H9 (cell line): ENCODE measurements around the gene ROR1. TPM values are rescaled to one million over a fixed set of nuclear protein-coding genes. Genes with fewer than 3 reads are reported as not detected.

Source experiments
- DNase-seq: peaks from one replicate; pipeline ENCODE4 v3.0.0-alpha.2; 2017
- H2AFZ ChIP-seq: one replicate; pipeline ENCODE4 v1.6.1; 2013; ENCODE audit warnings: mild to moderate bottlenecking, low read length, control low read depth, moderate library complexity
- H2AK5ac ChIP-seq: 2 replicates; pipeline ENCODE4 v1.6.1; 2013; ENCODE audit warnings: low read length, control low read depth, mixed read lengths; ENCODE audit not compliant: insufficient read length
- H2BK120ac ChIP-seq: one replicate; pipeline ENCODE4 v1.6.1; 2013; ENCODE audit warnings: low read depth, mild to moderate bottlenecking, low read length, control low read depth, inconsistent platforms; ENCODE audit not compliant: poor library complexity, severe bottlenecking
- H2BK12ac ChIP-seq: 2 replicates; pipeline ENCODE4 v1.6.1; 2013; ENCODE audit warnings: low read length, control low read depth, mixed read lengths, low read depth; ENCODE audit not compliant: insufficient read length
- H2BK15ac ChIP-seq: 2 replicates; pipeline ENCODE4 v1.6.1; 2013; ENCODE audit warnings: low read depth, low read length, control low read depth
- H2BK20ac ChIP-seq: one replicate; pipeline ENCODE4 v1.6.1; 2013; ENCODE audit warnings: low read depth, mild to moderate bottlenecking, low read length, control low read depth, inconsistent platforms; ENCODE audit not compliant: poor library complexity, severe bottlenecking
- H2BK5ac ChIP-seq: 2 replicates; pipeline ENCODE4 v1.6.1; 2013; ENCODE audit warnings: low read length, control low read depth, mixed read lengths; ENCODE audit not compliant: insufficient read length
- H3K14ac ChIP-seq: 2 replicates; pipeline ENCODE4 v1.6.1; 2013; ENCODE audit warnings: low read length, control low read depth; ENCODE audit not compliant: insufficient read depth
- H3K18ac ChIP-seq: 2 replicates; pipeline ENCODE4 v1.6.1; 2013; ENCODE audit warnings: low read depth, mild to moderate bottlenecking, mixed read lengths, low read length, control low read depth; ENCODE audit not compliant: insufficient read length
- H3K23ac ChIP-seq: 2 replicates; pipeline ENCODE4 v1.6.1; 2013; ENCODE audit warnings: low read length, control low read depth, mixed read lengths, low read depth; ENCODE audit not compliant: insufficient read length
- H3K23me2 ChIP-seq: 2 replicates; pipeline ENCODE4 v1.6.1; 2013; ENCODE audit warnings: low read depth, mild to moderate bottlenecking, mixed read lengths, low read length, control low read depth; ENCODE audit not compliant: insufficient read length, poor library complexity, severe bottlenecking
- H3K27ac ChIP-seq: 2 replicates; pipeline ENCODE4 v1.5.1; 2013; ENCODE audit warnings: low read length, control low read depth, mixed read lengths, low read depth; ENCODE audit not compliant: insufficient read length
- H3K27me3 ChIP-seq: 2 replicates; pipeline ENCODE4 v1.6.1; 2013; ENCODE audit warnings: low read length, control low read depth, inconsistent platforms; ENCODE audit not compliant: insufficient read depth
- H3K4ac ChIP-seq: 2 replicates; pipeline ENCODE4 v1.6.1; 2013; ENCODE audit warnings: low read depth, mild to moderate bottlenecking, control low read depth, inconsistent platforms, low read length, moderate library complexity
- H3K4me1 ChIP-seq: 2 replicates; pipeline ENCODE4 v1.6.1; 2013; ENCODE audit warnings: low read length, control low read depth, inconsistent platforms; ENCODE audit not compliant: insufficient read depth
- H3K4me2 ChIP-seq: 2 replicates; pipeline ENCODE4 v1.6.1; 2013; ENCODE audit warnings: low read length, control low read depth, mixed read lengths; ENCODE audit not compliant: insufficient read length, insufficient read depth
- H3K56ac ChIP-seq: 2 replicates; pipeline ENCODE4 v1.6.1; 2013; ENCODE audit warnings: low read depth, mild to moderate bottlenecking, mixed read lengths, low read length, control low read depth; ENCODE audit not compliant: insufficient read length
- H3K79me1 ChIP-seq: 2 replicates; pipeline ENCODE4 v1.6.1; 2013; ENCODE audit warnings: low read depth, mild to moderate bottlenecking, moderate library complexity, low read length, control low read depth, inconsistent platforms; ENCODE audit not compliant: insufficient read depth, poor library complexity, severe bottlenecking
- H3K79me2 ChIP-seq: 2 replicates; pipeline ENCODE4 v1.6.1; 2013; ENCODE audit warnings: low read length, control low read depth, inconsistent platforms; ENCODE audit not compliant: insufficient read depth
- H3K9ac ChIP-seq: 2 replicates; pipeline ENCODE4 v1.6.1; 2013; ENCODE audit warnings: low read length, control low read depth, mixed read lengths; ENCODE audit not compliant: insufficient read length; ENCODE audit errors: extremely low read depth
- H3K9me3 ChIP-seq: one replicate; pipeline ENCODE4 v1.6.1; 2013; ENCODE audit warnings: low read depth, low read length, inconsistent platforms; ENCODE audit not compliant: control insufficient read depth
- H3T11ph ChIP-seq: one replicate; pipeline ENCODE4 v1.6.1; 2013; ENCODE audit warnings: mild to moderate bottlenecking, low read length, control low read depth, inconsistent platforms
- H4K20me1 ChIP-seq: one replicate; pipeline ENCODE4 v1.6.1; 2013; ENCODE audit not compliant: control insufficient read depth, insufficient read length, insufficient read depth
- H4K5ac ChIP-seq: 2 replicates; pipeline ENCODE4 v1.6.1; 2013; ENCODE audit warnings: low read depth, mild to moderate bottlenecking, mixed read lengths, low read length, control low read depth; ENCODE audit not compliant: insufficient read length
- H4K8ac ChIP-seq: replicated peaks from 2 replicates; pipeline ENCODE4 v1.6.1; 2013; ENCODE audit warnings: low read length, control low read depth, mixed read lengths, low read depth; ENCODE audit not compliant: insufficient read length
- H4K91ac ChIP-seq: 2 replicates; pipeline ENCODE4 v1.6.1; 2013; ENCODE audit warnings: low read depth, mild to moderate bottlenecking, moderate library complexity, mixed read lengths, low read length, control low read depth; ENCODE audit not compliant: insufficient read length
- H3K27ac Mint-ChIP-seq, 3 experiments: 2 replicates in 2 of 3; 3 replicates in 1 of 3; pipeline ENCODE4 v1.8.0; 2020 to 2021; ENCODE audit warnings: mixed read lengths in 3 of 3, mild to moderate bottlenecking in 1 of 3, moderate library complexity in 1 of 3
- H3K27me3 Mint-ChIP-seq: 2 replicates; pipeline ENCODE4 v1.8.0; 2021; ENCODE audit warnings: low read depth, mild to moderate bottlenecking, moderate library complexity, mixed read lengths
- H3K36me3 Mint-ChIP-seq, 3 experiments: 2 replicates in 2 of 3; 3 replicates in 1 of 3; pipeline ENCODE4 v1.8.0; 2020 to 2021; ENCODE audit warnings: low read depth in 3 of 3, mixed read lengths in 3 of 3; ENCODE audit not compliant: insufficient read depth in 1 of 3
- H3K4me1 Mint-ChIP-seq, 2 experiments: 2 replicates each; pipeline ENCODE4 v1.8.0; 2020; ENCODE audit warnings: mixed read lengths in 2 of 2
- H3K4me3 Mint-ChIP-seq, 2 experiments: 2 replicates in 1 of 2; 3 replicates in 1 of 2; pipeline ENCODE4 v1.8.0; 2020 to 2021; ENCODE audit warnings: mild to moderate bottlenecking in 2 of 2, mixed read lengths in 2 of 2, moderate library complexity in 1 of 2
- H3K9me3 Mint-ChIP-seq, 2 experiments: 2 replicates in 1 of 2; 3 replicates in 1 of 2; pipeline ENCODE4 v1.8.0; 2020; ENCODE audit warnings: mild to moderate bottlenecking in 2 of 2, mixed read lengths in 2 of 2, moderate library complexity in 1 of 2
- CTCF ChIP-seq: fragments of 200-600 bp; sonication (generic); conservative IDR thresholded peaks from 3 replicates; pipeline ENCODE4 v1.8.0; 2021; ENCODE audit warnings: antibody characterized with exemption, mild to moderate bottlenecking
- WGBS: extraction: QIAGEN DNeasy Blood & Tissue Kit; methylation state at CpG from one replicate; pipeline ENCODE4 v1.1.7; 2013; ENCODE audit warnings: missing lambda C conversion rate, low lambda C conversion rate, mixed read lengths; ENCODE audit not compliant: insufficient read length; ENCODE audit errors: extremely low coverage; 5-methylcytosine and 5-hydroxymethylcytosine counted together
- total RNA-seq: library from RNA; stranded (reverse); gene quantifications from 2 replicates; pipeline ENCODE4 v1.2.1, GENCODE V29; 2021

Gene ROR1
- total RNA-seq, 1 experiment from 2014 or later, result 75.9 TPM

- Histone ChIP-seq H2AFZ (no peak overlapping the region), H3K79me1 (peaks cover 14% of the 10 kb centered on the region), H4K5ac (no peak overlapping the region), H3K79me2 (peaks cover 8% of the 10 kb centered on the region; the same call in 1 of the 2 replicates), H2BK5ac (no peak overlapping the region), H3K18ac (no peak overlapping the region), H2BK12ac (no peak overlapping the region), H3K56ac (no peak overlapping the region), H3K4me1 (no peaks in the 10 kb centered on the region; the same call in 1 of the 2 replicates), H3K23me2 (no peaks in the 10 kb centered on the region), H2AK5ac (no peak overlapping the region), H3K27me3 (no peaks in the 10 kb centered on the region), H2BK120ac (no peak overlapping the region), H3K23ac (no peak overlapping the region), H3K14ac (no peak overlapping the region), H2BK15ac (no peak overlapping the region), H2BK20ac (no peak overlapping the region), H3K9ac (no peak overlapping the region), H3K4ac (no peak overlapping the region), H4K8ac (no peak overlapping the region), H3K4me2 (no peak overlapping the region), H3K9me3 (no peaks in the 10 kb centered on the region), H3K27ac (no peak overlapping the region), H3T11ph (no peak overlapping the region), H4K20me1 (no peaks in the 10 kb centered on the region), H4K91ac (no peak overlapping the region)
- Mint-ChIP-seq H3K27me3 (no peaks in the 10 kb centered on the region), H3K36me3 (peaks cover 17% of the 10 kb centered on the region in 3 experiments), H3K27ac (peak overlapping the region in 1 of 3 experiments; percentile 62; a peak in 2 of 7 replicates), H3K4me3 (no peak overlapping the region), H3K9me3 (0 out of 5 replicates have a peak, but pooled peaks cover 0 to 4% of the 10 kb centered on the region in 2 experiments), H3K4me1 (peaks cover 12 to 21% of the 10 kb centered on the region in 2 experiments)
- no peak for DNase-seq
- no peak for TF ChIP-seq CTCF
- no CpG with 5 or more reads among the region's 3 CpGs for WGBS
These were observed 197.7 kb downstream of the ROR1 start for GRCh38 chr1:63971557-63971956.
